Stimulated activated CD4-positive, alpha-beta T cell treated with anti-CD3 and anti-CD28 coated beads, Interleukin-15, amount 100 ng/mL, for 48 hours (primary cell): ENCODE measurements around the gene CFAP20DC.
"Not testable (repeated sequence)": the region's sequence is repeated elsewhere in the genome, so short reads cannot be mapped to it uniquely, and the experiment has no call there.

Experiments
- DNase-seq, 2 donors: peaks; one replicate each; pipeline ENCODE4 v3.0.0-alpha.2; 2020; ENCODE audit warnings: low read depth in 2 of 2

Gene CFAP20DC

GRCh38 chr3:59017617-59017984 is 32.2 kb downstream of the CFAP20DC start:
- no peak for DNase-seq

GRCh38 chr3:59016930-59017616 is 32.8 kb downstream of the CFAP20DC start:
- DNase-seq, result no peak

GRCh38 chr3:59013611-59014010 is 36.2 kb downstream of the CFAP20DC start:
- DNase-seq, result no peak

- DNase-seq, result no peak
Measured at GRCh38 chr3:59006634-59007517, 42.9 kb downstream of the CFAP20DC start.

- no peak for DNase-seq
Measured at GRCh38 chr3:59001675-59002074, 48.1 kb downstream of the CFAP20DC start.

- no peak for DNase-seq
Measured at GRCh38 chr3:58999774-59000160, 50.1 kb downstream of the CFAP20DC start.

- DNase-seq, result no peak
Measured at GRCh38 chr3:58999134-58999773, 50.6 kb downstream of the CFAP20DC start.

- peak in 1 of 2 donors; percentile 6 for DNase-seq
Measured at GRCh38 chr3:58998476-58999117, 51.2 kb downstream of the CFAP20DC start.

GRCh38 chr3:58996730-58997129 is 53.1 kb downstream of the CFAP20DC start:
- DNase-seq, result no peak

GRCh38 chr3:58994746-58995330 is 55.0 kb downstream of the CFAP20DC start:
- peak in 1 of 2 donors; percentile 4 for DNase-seq

GRCh38 chr3:58993547-58993946 is 56.3 kb downstream of the CFAP20DC start:
- no peak for DNase-seq

GRCh38 chr3:58991623-58992022 is 58.2 kb downstream of the CFAP20DC start:
- DNase-seq, result no peak

- DNase-seq, result no peak
Measured at GRCh38 chr3:58991026-58991425, 58.8 kb downstream of the CFAP20DC start.

GRCh38 chr3:58989955-58990354 is 59.9 kb downstream of the CFAP20DC start:
- no peak for DNase-seq

GRCh38 chr3:58989163-58989562 is 60.7 kb downstream of the CFAP20DC start:
- DNase-seq, result no peak

GRCh38 chr3:58988041-58988440 is 61.8 kb downstream of the CFAP20DC start:
- DNase-seq, result no peak

- no peak for DNase-seq
Measured at GRCh38 chr3:58986654-58987053, 63.2 kb downstream of the CFAP20DC start.

GRCh38 chr3:58979840-58980239 is 70.0 kb downstream of the CFAP20DC start:
- DNase-seq, result no peak

GRCh38 chr3:58973796-58974195 is 76.0 kb downstream of the CFAP20DC start:
- no peak for DNase-seq

- DNase-seq, result not testable (repeated sequence)
Measured at GRCh38 chr3:58967866-58968265, 82.0 kb downstream of the CFAP20DC start.

GRCh38 chr3:58965865-58966264 is 84.0 kb downstream of the CFAP20DC start:
- DNase-seq, result no peak
